GM19193 (cell line): Measurements from ENCODE around the gene FANCE.

Experiments
- POLR2A ChIP-seq: IDR thresholded peaks from 4 replicates; pipeline ENCODE4 v1.6.1; 2011; ENCODE audit not compliant: insufficient read depth, insufficient read length; ENCODE audit errors: extremely low read depth

The FANCE gene

GRCh38 chr6:35510916-35511561 lies 58.9 kb downstream of the FANCE start:
- TF ChIP-seq POLR2A, result no peak

- TF ChIP-seq POLR2A, result no peak
Observed at GRCh38 chr6:35511562-35511941, 59.4 kb downstream of the FANCE start.

GRCh38 chr6:35512006-35512405 lies 59.9 kb downstream of the FANCE start:
- TF ChIP-seq POLR2A, result no peak

- no peak for TF ChIP-seq POLR2A
Observed at GRCh38 chr6:35512740-35513139, 60.6 kb downstream of the FANCE start, which contains the start of gene TULP1. TULP1 (minus strand) TSS chr6:35512896; CDS start chr6:35512858, 38 bp downstream.

- TF ChIP-seq POLR2A, result no peak
Observed at GRCh38 chr6:35514587-35514986, 62.4 kb downstream of the FANCE start.
